IPS-11a (cell line): ENCODE data around the gene SCYGR1.
"Not testable (repeated sequence)": the region's sequence is repeated elsewhere in the genome, so short reads cannot be mapped to it uniquely, and the experiment has no call there.

Source experiments
- H3K4me3 ChIP-seq: one replicate; pipeline ENCODE4 v1.5.1; 2013; ENCODE audit warnings: low read depth, low read length, control low read depth

The SCYGR1 gene

DNA sequence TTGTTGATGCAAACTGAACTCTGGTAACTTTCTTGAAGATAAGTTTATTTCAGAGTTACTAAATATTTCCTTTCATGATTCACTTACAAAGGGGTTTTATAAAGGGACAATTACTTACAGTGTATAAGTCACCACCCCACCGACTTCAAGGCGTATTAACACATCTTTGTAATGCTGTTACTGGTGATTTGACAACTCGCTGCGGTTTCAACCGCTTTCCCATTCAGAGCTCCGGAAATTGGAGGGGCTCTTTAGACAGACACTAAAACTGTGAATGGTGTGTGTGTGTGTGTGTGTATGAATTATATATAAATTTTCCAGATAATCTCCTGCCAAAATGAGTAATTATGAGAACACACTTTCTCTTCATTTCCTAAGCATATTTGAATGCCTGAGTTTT is 13.6 kb downstream of the SCYGR1 start:
- H3K4me3 ChIP-seq, result no peak overlapping the region

- no peak overlapping the region for H3K4me3 ChIP-seq
Measured at GRCh38 chr2:227373389-227373788, 14.4 kb downstream of the SCYGR1 start.

- no peak overlapping the region for H3K4me3 ChIP-seq
Measured at GRCh38 chr2:227370791-227371312, 16.9 kb downstream of the SCYGR1 start.

DNA sequence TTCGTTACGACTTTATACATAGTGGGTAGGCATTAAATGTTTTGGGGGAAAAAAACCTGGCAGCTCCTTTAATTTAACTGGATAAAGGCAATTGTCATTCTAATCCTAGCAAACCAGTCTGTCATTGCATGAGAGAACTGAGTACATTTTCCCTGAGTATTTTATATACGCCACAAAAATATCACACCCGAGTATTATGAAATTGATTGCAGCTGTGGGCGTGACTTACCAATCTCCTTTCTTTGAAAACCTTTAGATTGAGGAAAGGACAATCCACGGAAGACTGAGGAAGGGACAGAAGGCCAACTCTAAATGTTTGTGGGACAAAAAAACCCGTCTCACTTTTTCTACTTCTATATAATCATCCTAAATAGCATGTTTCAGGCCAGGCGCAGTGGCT is 17.7 kb downstream of the SCYGR1 start:
- no peak overlapping the region for H3K4me3 ChIP-seq

- no peak overlapping the region for H3K4me3 ChIP-seq
Measured at GRCh38 chr2:227368574-227368973, 19.2 kb downstream of the SCYGR1 start.

DNA sequence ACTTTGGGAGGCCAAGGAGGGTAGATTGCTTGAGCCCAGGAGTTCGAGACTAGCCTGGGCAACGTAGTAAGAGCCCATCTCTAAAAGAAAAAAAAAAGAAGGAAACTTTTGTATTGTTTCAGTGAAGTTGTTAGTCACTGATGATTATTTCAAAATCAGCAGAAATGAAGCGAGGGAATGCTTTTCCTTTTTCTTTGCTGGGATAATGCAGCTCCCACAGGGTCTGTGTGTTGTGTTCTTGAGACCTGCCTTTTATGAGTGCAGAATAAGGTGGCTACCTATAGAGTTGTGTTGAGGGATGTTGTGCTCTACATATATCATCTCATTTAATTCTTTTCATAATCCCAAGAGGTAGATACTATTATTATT is 20.3 kb downstream of the SCYGR1 start:
- no peak overlapping the region for H3K4me3 ChIP-seq

DNA sequence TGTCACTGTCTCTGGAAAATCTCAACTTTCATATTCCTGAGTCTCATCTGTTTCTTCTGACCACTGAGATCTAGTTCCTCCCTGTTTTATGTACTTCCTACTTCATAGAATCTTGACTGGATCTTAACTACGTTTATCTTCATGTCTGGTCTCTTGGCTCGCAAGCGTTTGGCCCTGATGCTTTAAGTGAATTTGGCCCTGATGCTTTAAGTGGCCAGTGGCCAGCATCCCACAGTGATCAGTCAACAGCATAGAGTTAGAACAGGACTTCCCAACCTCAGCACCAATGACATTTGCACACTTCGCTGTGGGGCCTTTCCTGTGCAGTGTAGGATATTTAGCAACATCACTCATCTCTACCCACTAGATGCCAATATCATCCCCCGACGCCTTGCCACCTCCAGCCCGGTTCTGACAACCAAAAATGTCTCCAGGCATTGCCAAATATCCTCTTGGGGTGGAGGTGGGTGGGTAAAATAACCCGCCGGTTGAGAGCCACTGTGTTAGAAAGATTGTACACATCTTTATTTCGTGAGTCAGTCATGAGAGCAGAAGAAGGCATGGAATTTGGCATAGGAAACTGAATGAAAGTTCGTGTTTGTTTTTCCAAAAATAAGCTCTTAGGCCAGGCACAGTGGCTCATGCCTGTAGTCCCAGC is 20.9 kb downstream of the SCYGR1 start:
- H3K4me3 ChIP-seq, result no peak overlapping the region

DNA sequence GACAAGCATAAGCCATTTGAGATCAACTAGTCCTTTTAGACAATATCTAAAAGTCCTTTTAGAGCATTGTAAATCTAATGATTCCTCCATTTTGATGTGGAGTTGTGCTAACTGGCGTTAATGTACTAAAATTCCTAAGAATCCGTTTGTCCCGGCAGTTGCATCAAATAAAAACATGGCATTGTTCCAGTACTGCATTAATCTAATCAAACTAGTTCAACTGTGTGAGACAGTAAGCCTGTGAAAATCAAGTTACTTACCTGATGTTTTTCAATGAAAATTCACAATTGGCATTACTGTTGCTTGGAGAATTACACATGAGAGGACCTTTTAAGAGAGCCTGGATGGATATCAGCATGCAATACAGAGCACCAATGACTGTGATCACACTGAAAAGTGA is 21.9 kb downstream of the SCYGR1 start:
- no peak overlapping the region for H3K4me3 ChIP-seq

DNA sequence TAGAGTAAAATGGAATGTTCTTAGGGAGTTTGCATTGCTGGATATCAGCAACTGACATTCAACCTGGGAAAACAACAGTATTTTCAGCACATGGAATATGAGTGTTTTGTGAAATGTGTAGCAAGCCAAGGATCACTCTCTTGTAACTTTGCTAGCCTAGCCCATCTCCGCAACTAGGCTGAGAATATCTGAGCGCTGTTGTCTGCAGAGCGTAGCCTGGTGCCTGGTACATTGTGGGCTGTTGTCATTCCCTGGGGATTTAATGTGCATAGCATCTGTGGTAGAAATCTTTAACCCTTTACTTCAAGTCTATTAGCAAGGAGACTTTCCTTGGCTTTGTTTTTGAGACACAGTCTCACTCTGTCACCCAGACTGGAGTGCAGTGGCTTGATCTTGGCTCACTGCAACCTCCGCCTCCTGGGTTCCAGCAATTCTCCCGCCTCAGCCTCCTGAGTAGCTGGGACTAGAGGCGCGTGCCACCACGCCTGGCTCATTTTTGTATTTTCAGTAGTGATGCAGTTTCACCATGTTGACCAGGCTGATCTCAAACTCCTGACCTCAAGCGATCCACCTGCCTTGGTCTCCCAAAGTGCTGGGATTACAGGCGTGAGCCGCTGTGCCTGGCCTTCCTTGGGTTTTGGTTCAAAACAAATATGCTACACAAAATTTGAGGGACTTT is 23.0 kb downstream of the SCYGR1 start:
- not testable (repeated sequence) for H3K4me3 ChIP-seq

DNA sequence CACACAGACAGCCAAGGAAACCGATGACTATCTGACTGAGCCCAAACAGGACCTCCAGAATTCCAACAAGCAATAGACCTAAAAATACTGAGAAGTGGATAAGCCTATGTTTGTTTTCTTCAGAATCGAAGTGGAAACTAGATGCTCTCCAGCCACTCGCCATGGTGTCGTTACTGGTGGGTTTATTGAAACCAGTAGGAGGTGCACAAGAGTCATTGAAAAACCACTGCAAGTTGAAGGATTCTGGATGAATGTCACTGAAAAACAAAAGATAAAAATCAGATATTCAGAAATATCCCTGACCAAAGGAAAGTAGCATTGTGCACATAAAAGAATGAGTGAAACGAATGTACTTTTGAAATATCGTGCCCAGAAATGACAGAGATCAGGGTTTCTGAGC is 24.0 kb downstream of the SCYGR1 start:
- no peak overlapping the region for H3K4me3 ChIP-seq

GRCh38 chr2:227360351-227360750 is 27.4 kb downstream of the SCYGR1 start:
- H3K4me3 ChIP-seq, result no peak overlapping the region

- H3K4me3 ChIP-seq, result no peak overlapping the region
Measured at GRCh38 chr2:227351639-227352038, 36.1 kb downstream of the SCYGR1 start.

- H3K4me3 ChIP-seq, result no peak overlapping the region
Measured at GRCh38 chr2:227349989-227350612, 37.6 kb downstream of the SCYGR1 start.

- no peak overlapping the region for H3K4me3 ChIP-seq
Measured at GRCh38 chr2:227348324-227348723, 39.4 kb downstream of the SCYGR1 start.

DNA sequence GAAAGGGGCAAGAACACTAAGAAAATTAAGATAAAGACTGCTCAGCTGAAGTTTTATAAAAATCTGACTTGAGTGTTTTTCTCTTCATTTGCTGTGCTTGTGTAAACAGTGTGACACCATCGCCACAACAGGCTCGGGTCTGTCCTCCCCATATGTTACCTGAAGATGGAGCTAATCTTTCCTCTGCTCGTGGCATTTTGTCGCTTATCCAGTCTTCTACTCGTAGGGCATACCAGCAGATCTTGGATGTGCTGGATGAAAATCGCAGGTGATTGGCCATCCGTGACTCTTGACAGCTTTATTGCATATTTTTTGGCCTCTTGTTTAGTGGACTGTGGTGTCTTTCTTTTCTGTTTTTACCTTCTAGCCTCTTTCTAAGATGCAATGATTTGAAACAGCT is 40.6 kb downstream of the SCYGR1 start:
- H3K4me3 ChIP-seq, result no peak overlapping the region

GRCh38 chr2:227344231-227344630 is 43.5 kb downstream of the SCYGR1 start:
- no peak overlapping the region for H3K4me3 ChIP-seq

- H3K4me3 ChIP-seq, result no peak overlapping the region
Measured at GRCh38 chr2:227341553-227341952, 46.2 kb downstream of the SCYGR1 start.

GRCh38 chr2:227340106-227340505 is 47.6 kb downstream of the SCYGR1 start:
- H3K4me3 ChIP-seq, result no peak overlapping the region

DNA sequence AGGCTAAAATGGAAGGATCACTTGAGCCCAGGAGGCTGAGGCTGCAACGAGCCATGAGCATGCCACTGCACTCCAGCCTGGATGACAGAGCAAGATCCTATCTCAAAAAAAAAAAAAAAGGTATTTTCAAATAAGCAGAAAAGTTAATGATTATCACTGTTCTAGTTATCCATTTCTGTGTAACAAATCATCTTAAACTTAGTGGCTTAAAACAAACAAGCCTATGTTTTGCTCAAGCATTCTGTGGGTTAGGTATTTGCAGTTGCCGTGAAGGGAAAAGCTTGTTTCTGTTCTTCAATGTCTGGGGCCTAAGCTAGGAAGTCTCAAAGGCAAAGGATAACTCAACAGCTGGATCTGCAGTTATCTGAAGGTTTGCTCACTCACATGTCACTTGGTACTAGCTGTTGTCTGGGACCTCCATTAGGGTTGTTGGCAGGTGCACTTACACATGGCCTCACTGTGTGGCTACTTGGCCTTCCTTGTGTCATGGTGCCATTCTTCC is 48.6 kb downstream of the SCYGR1 start:
- no peak overlapping the region for H3K4me3 ChIP-seq
